ENCODE measurements around the gene GABRB1.
A peak's percentile ranks its signal among the peaks of the same experiment; 100 is the strongest.

GABRB1 gene

GRCh38 chr4:47410271-47410670, 378.9 kb downstream of the GABRB1 start:
- no peak for DNase-seq

DNA sequence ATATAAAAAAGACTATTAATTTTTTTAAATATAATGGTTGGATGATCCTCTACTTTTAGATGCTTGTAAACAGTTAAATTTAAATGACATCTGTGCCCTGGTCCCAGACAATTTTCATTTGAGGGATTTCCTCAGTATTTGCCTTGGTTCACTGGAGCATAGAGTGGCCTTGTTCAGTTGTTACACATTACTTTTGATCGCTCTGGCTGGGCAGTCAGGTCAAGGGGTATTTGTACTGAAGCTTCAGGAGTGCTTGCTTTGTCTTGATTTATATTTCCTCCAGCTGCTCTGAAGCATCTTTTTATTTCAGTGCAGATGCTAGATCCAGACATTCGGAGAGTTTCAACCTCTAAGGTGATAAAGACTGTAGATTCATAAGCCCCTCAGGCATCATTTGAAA, 382.2 kb downstream of the GABRB1 start:
- DNase-seq = no peak

DNA sequence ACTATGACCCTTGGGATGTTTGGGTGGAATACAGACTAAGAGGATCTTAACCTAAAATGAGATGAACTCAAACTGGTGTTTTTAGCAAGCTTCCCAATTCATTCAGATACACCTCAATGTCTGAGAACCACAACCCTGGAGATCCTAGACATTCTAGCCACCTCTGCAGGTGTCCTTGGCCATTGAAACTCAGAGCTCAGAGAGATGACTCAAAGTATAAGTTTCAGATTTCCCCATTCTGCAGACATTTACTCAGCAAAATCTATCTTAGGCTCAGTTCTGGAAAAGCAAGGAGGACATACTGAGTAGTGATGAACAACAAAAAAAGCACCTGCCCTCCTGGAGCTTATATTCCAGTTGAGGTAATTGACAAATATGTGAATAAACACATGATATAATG, 384.4 kb downstream of the GABRB1 start:
- no peak for DNase-seq

GRCh38 chr4:47418147-47418546, 386.8 kb downstream of the GABRB1 start:
- no peak for DNase-seq

GRCh38 chr4:47419296-47419695, 387.9 kb downstream of the GABRB1 start:
- no peak for DNase-seq

DNA sequence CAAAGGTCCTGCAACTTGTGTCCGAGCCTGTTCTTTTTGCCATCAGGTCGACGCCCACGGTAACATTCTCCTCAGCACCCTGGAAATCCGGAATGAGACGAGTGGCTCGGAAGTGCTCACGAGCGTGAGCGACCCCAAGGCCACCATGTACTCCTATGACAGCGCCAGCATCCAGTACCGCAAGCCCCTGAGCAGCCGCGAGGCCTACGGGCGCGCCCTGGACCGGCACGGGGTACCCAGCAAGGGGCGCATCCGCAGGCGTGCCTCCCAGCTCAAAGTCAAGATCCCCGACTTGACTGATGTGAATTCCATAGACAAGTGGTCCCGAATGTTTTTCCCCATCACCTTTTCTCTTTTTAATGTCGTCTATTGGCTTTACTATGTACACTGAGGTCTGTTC, 394.3 kb downstream of the GABRB1 start:
- no peak for DNase-seq

DNA sequence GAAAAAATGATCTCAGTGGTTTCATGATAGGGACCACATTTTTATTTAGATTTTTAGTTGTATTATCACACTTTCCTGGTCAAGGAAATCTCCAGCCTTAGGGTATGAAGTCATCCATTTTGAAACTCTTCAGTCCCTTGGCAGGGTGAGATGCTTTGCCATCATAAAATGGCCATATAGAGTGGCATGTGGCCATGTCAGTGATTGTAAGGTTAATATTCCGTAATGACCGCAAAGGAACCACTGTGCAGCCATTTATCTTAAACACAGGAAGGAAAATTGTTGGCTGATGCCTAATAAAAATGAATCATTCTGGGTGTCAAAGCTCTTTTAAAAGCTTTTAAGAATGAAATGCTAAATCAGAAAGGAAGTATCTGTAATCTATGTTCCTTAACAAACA, 396.6 kb downstream of the GABRB1 start:
- DNase-seq = no peak

DNA sequence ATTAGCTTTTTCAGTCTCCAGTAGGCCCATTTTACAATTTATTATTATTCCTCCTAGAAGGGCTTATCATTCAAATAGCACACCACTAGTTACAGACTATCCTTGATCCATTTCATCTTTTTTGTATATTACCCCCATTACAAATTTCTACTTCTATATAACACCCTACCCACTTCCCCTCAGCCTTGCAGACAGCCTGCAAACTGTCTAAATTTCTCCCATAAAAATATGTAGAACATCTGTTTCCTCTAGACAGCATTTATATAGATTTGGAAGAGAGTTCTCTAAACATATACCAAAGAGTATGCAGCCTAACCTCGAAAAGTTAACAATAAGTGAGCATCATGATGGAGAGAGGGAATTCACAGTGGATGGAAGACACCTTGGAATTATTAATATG, 401.4 kb downstream of the GABRB1 start:
- DNase-seq = no peak

DNA sequence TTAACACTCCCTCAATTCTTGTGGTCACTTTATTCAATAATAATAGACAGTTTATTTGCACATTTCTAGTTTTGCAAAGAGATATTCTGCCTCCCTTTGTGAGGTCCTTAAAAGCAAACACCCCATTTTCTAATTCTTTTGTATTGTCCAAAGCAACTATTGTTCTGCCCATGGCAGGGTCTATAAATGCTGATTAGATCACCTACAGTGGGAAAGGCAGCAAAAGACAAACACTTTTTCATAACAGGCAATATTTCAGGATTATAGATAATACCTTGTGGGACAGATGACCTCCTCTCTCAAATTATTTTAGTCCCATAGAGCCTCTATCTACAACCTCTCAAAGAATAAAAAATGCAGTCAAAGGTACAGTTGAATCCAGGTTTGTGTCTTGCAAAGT, 403.6 kb downstream of the GABRB1 start:
- no peak for DNase-seq

DNA sequence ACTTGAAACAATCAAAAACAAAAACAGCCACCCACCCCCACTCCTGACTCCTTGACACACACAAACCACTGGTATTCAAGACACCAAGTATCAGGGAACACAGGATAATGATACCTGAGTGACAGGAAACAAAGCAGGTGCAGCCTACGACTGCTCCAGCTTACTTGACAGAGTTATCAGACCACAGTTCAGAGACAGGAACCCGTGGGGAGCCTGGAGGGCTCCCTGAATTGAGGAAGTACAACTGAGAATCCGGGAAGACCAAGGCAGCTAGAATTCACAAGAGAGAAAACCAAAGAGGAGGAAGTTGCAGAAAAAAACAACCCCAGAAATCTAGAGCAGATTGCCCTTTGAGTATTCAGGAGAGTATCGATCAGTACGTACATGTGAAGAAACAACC, 411.6 kb downstream of the GABRB1 start:
- no peak for DNase-seq

DNA sequence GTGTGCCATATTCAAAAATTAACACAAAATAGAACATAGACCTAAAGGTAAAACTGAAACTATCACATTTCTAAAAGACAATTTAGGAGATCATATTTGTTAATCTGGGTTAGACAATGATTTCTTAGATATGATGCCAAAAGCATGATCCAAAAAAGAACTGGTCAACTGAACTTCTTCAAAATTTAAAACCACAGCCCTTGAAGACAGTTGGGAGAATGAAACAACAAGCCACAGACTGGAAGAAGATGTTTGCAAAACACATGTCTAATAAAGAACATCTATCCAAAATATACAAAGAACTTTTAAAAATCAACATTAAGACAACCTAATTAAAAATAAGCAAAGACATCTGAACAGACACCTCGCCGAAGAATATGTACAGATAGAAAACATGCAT, 412.7 kb downstream of the GABRB1 start:
- no peak for DNase-seq

GRCh38 chr4:47451657-47452056, 420.3 kb downstream of the GABRB1 start:
- DNase-seq = no peak

DNA sequence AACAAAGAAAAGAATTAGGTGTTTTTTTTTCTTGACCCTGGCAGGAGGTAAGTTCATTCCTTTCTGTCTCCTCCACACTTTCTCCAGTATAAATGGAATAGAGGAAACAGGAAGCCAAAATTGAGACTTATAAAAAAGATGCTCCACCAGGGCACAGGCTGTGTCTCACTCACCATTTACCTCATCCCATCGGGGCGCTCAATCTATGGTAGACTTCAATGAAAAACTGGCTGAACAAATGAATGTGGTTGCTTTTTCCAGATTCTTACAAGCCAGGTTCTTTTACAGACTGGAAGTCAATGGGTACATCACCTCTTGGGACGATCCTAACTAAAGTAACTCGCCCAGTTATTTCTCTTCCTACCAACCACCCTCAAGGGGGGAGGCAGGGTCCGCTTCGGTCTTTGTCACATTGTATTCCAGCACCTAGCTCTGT, 431.4 kb downstream of the GABRB1 start:
- DNase-seq = no peak

- DNase-seq = peak; percentile 93 to 96
Observed at GRCh38 chr4:47463235-47463956, 432.0 kb downstream of the GABRB1 start, which contains the start of gene COMMD8. Gene COMMD8, minus strand, starts transcription at chr4:47463702. Its CDS starts 51 bp downstream, at chr4:47463651.

GRCh38 chr4:47465004-47465403, 433.6 kb downstream of the GABRB1 start:
- no peak for DNase-seq

- no peak for DNase-seq
Observed at GRCh38 chr4:47466056-47466785, 434.9 kb downstream of the GABRB1 start.

DNA sequence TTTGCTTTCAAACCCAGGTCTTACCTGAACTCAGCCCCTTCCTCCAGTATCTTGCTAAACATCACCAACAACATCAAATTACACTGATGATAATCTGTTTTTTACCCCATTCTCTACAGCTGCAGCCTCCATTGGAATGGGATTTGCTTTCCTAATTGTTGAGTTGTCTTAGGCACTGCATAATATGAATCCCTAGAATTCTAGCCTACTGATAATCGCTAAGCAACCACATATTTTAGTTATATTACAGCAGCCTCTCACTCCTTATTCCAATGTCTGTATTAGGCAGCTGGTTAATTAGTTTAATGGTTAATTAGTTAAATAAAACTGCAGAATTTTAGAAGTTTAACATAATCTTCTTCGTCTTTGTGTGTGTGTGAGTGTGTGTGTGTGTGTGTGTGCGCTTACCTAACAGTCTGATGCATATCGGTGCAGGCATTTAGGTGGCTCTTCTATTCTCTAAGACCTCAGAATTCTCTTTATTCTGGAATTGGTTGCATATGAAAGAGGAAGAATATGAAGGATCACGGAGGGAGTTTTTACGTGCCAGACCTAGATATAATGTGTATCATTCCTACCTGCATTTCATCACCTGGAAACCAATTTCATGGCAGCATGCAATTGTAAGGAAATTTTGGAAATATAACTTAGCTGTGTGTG, 437.5 kb downstream of the GABRB1 start:
- no peak for DNase-seq

- no peak for DNase-seq
Observed at GRCh38 chr4:47469951-47470350, 438.6 kb downstream of the GABRB1 start.

DNA sequence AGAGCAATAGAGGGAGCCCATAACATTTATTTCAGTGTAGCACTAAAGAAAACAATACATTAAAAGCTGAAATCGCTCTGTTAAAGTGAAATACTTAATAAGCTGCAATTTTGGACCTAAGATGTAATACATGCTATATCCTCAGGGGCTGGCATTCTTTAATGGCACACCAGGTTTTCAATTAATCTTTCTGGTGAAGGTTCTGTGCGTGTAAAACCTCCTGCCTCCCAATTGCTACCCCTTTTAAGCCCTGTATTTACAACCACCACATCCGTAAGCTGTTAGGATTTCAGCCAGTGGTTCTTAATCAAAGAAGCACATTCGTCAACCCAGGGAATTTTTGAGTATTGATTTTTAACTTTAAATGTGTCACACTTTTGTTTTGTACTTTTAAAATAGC, 439.7 kb downstream of the GABRB1 start:
- DNase-seq = no peak

DNA sequence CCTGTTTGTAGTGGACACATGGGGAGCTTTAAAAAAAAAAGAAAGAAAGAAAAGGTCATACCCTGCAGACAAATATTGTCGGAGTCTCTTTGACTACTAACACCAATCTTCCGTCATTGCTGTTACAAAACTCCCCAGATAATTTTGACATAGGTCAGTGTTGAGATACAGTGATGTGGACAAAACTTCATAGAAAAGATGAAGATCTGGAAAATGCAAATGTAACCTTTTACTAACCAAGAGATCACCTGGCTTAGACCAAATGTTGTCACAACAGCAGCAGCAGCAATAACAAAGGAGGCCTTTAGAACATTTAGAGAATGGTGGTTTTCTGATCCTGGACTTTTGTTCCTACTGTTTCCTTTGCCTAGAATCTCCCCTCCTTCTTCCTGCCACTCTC, 440.2 kb downstream of the GABRB1 start:
- DNase-seq = no peak

GRCh38 chr4:47473141-47473750, 441.9 kb downstream of the GABRB1 start:
- DNase-seq = no peak

- DNase-seq = no peak
Observed at GRCh38 chr4:47474799-47475198, 443.4 kb downstream of the GABRB1 start.

DNA sequence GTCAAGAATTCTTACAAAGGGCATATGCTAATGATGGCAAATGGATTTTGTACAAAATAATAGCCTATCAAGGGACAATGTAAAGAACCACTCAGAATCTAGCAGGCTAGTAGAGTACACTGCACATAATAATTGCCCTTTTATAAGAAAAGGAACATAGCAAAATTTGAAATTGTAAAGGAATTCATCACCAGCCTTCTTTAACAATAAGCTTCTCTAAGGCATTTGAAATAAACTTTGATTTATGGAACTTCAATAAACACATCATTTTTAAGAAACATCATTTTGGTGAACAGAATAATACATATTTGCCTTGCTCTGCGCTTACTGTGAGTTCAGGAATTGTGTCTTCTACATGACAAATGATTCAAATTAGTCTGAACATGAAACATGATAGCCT, 444.0 kb downstream of the GABRB1 start:
- no peak for DNase-seq
